ENCODE results near the gene ARHGAP15.

- TF ChIP-seq EZH2 (IDR thresholded peaks at IDR 0.05; ENCODE audit: insufficient read depth, poor library complexity, severe bottlenecking) (no peak), EZH2phosphoT487 (IDR thresholded peaks at IDR 0.05; ENCODE audit: insufficient read depth, low read depth) (no peak)
Measured at GRCh38 chr2:143548032-143548431, 418.8 kb downstream of the ARHGAP15 start.
